GM21723 (cell line): ENCODE results near the gene TTC8.
"Not testable (repeated sequence)": the region's sequence is repeated elsewhere in the genome, so short reads cannot be mapped to it uniquely, and the experiment has no call there.

Experiments used
- ATAC-seq: cut with Tn5 transposase; IDR thresholded peaks from one replicate; pipeline ENCODE4 v1.9.1; 2021; ENCODE audit warnings: mild to moderate bottlenecking, moderate library complexity; ENCODE audit not compliant: unreplicated experiment

TTC8 gene

GRCh38 chr14:88824314-88825077 is at the start of gene TTC8:
Gene TTC8 (plus strand): TSS chr14:88824651. CDS start chr14:88824708, 57 bp downstream.
- ATAC-seq, result peak; percentile 99

- no peak for ATAC-seq
These were observed 48.9 kb upstream of the TTC8 start for GRCh38 chr14:88775532-88775931.

GRCh38 chr14:88785911-88786310 is 38.5 kb upstream of the TTC8 start:
- ATAC-seq, result no peak

GRCh38 chr14:88786715-88787114 is 37.7 kb upstream of the TTC8 start:
- no peak for ATAC-seq

- ATAC-seq, result not testable (repeated sequence)
These were observed 34.9 kb upstream of the TTC8 start for GRCh38 chr14:88789573-88789972.

GRCh38 chr14:88790501-88791251 is 33.8 kb upstream of the TTC8 start:
- no peak for ATAC-seq

- ATAC-seq, result no peak
These were observed 33.2 kb upstream of the TTC8 start for GRCh38 chr14:88791252-88791621.

- no peak for ATAC-seq
These were observed 32.6 kb upstream of the TTC8 start for GRCh38 chr14:88791629-88792472.

- peak; percentile 91 for ATAC-seq
These were observed 31.8 kb upstream of the TTC8 start, which contains the start of gene EML5 for GRCh38 chr14:88792473-88793258. Gene EML5 (minus strand): TSS chr14:88792953. CDS start chr14:88792503, 450 bp downstream.

GRCh38 chr14:88793259-88793625 is 31.2 kb upstream of the TTC8 start:
- no peak for ATAC-seq

- no peak for ATAC-seq
These were observed 26.3 kb upstream of the TTC8 start for GRCh38 chr14:88798156-88798555.

- no peak for ATAC-seq
These were observed 24.9 kb upstream of the TTC8 start for GRCh38 chr14:88799522-88799921.

- ATAC-seq, result no peak
These were observed 21.9 kb upstream of the TTC8 start for GRCh38 chr14:88802596-88802995.

- ATAC-seq, result no peak
These were observed 20.4 kb upstream of the TTC8 start for GRCh38 chr14:88804035-88804434.

- ATAC-seq, result no peak
These were observed 20.0 kb upstream of the TTC8 start for GRCh38 chr14:88804477-88804876.

- no peak for ATAC-seq
These were observed 16.1 kb upstream of the TTC8 start for GRCh38 chr14:88808359-88808758.

- ATAC-seq, result no peak
These were observed 8.5 kb upstream of the TTC8 start for GRCh38 chr14:88815980-88816379.

- ATAC-seq, result no peak
These were observed 6.4 kb upstream of the TTC8 start for GRCh38 chr14:88818018-88818417.

- not testable (repeated sequence) for ATAC-seq
These were observed 4.8 kb upstream of the TTC8 start for GRCh38 chr14:88819674-88820073.

- ATAC-seq, result no peak
These were observed 3.1 kb upstream of the TTC8 start for GRCh38 chr14:88821378-88821777.

GRCh38 chr14:88821888-88822287 is 2.6 kb upstream of the TTC8 start:
- ATAC-seq, result no peak
